Gastrocnemius medialis (tissue), 4 donors: ENCODE results near the gene PAQR8. TPM values are rescaled to one million over a fixed set of nuclear protein-coding genes. Genes with fewer than 3 reads are reported as not detected.
A peak's percentile ranks its signal among the peaks of the same experiment; 100 is the strongest.

Experiments
- ATAC-seq, 2 donors: fragments of 150-250 bp; one replicate each; pipeline ENCODE4 v1.9.1; 2016
- DNase-seq, 2 donors: peaks; one replicate each; pipeline ENCODE4 v3.0.0-alpha.2; 2019
- H3K27ac ChIP-seq, 4 donors: fragments of 200-600 bp; sonication (generic); 1 replicate in 1 of 4; 2 replicates in 3 of 4; pipeline ENCODE4 v1.5.1; 2016 to 2018; ENCODE audit warnings: mild to moderate bottlenecking in 2 of 4, moderate library complexity in 1 of 4
- H3K27me3 ChIP-seq, 3 donors: fragments of 200-600 bp; sonication (generic) in 2 of 3; 1 replicate in 1 of 3; 2 replicates in 2 of 3; pipeline versions ENCODE4 v1.5.1 to v1.6.0; 2016 to 2019; ENCODE audit warnings: mild to moderate bottlenecking in 1 of 3, moderate library complexity in 1 of 3
- H3K36me3 ChIP-seq, 2 donors: fragments of 200-600 bp; sonication (generic) in 1 of 2; one replicate each; pipeline ENCODE4 v1.5.1; 2017 to 2018
- H3K4me1 ChIP-seq, 2 donors: fragments of 200-600 bp; sonication (generic) in 1 of 2; one replicate each; pipeline ENCODE4 v1.5.1; 2016 to 2017; ENCODE audit warnings: mild to moderate bottlenecking in 2 of 2
- H3K4me3 ChIP-seq, 4 donors: fragments of 200-600 bp; sonication (generic) in 3 of 4; 1 replicate in 1 of 4; 2 replicates in 3 of 4; pipeline ENCODE4 v1.5.1; 2016 to 2019; ENCODE audit warnings: mild to moderate bottlenecking in 2 of 4
- H3K9me3 ChIP-seq, 3 donors: fragments of 200-600 bp; sonication (generic) in 2 of 3; 1 replicate in 1 of 3; 2 replicates in 2 of 3; pipeline ENCODE4 v1.5.1; 2016 to 2019
- CTCF ChIP-seq, 5 experiments: fragments of 450-650 bp in 3 of 5; fragments of 200-600 bp in 2 of 5; sonication (generic) in 2 of 5; IDR thresholded peaks in 4 of 5; conservative IDR thresholded peaks in 1 of 5; 1 replicate in 4 of 5; 2 replicates in 1 of 5; pipeline ENCODE4 v1.5.1; 2016 to 2019; ENCODE audit warnings: antibody characterized with exemption in 5 of 5, mild to moderate bottlenecking in 3 of 5, moderate library complexity in 3 of 5
- POLR2A ChIP-seq, 2 donors: fragments of 450-650 bp; IDR thresholded peaks; one replicate each; pipeline ENCODE4 v1.6.1; 2017; ENCODE audit warnings: antibody characterized with exemption in 2 of 2, mild to moderate bottlenecking in 2 of 2, moderate library complexity in 2 of 2
- in situ Hi-C, 4 donors: fragments of 200-750 bp; cut with MboI; loops; one replicate each; pipeline versions ENCODE4 v1.15.0 to v1.8.0; 2017; ENCODE audit warnings: low sequenced_read_pairs in 4 of 4
- intact Hi-C: fragments of 100-400 bp; cut with DNase I; formaldehyde crosslinking; loops from one replicate; pipeline ENCODE4 v1.15.1; 2023; ENCODE audit warnings: low total_unique reads
- total RNA-seq, 4 donors: library from RNA; depleted of rRNA; stranded (reverse); fragments of >200 nt; gene quantifications; one replicate each; pipeline versions ENCODE4 v1.1.0 to v1.2.3, GENCODE V29; 2016

The PAQR8 gene
- total RNA-seq, result 1 to 10 TPM in 1 of 4 donors, under 1 TPM in 3; 0.39 to 1.1 (median 0.72) TPM

GRCh38 chr6:52361945-52362442 lies at the start of gene PAQR8:
PAQR8 (plus strand) TSS chr6:52362151; CDS start chr6:52403214, 41,063 bp downstream.
- Histone ChIP-seq H3K4me1 (no peaks in the 10 kb centered on the region), H3K36me3 (no peaks in the 10 kb centered on the region), H3K4me3 (peak within 1 kb of the TSS; percentile 51 to 79 (median 64)), H3K27ac (peak within 1 kb of the TSS; percentile 2 to 72 (median 60)), H3K27me3 (peaks cover 10 to 16% (median 16%) of the 10 kb centered on the region in 3 donors), H3K9me3 (no peaks in the 10 kb centered on the region)
- DNase-seq (peak; percentile 13 to 27), ATAC-seq (peak; percentile 52 to 68)
- in situ Hi-C loops, result no loop called here
- no peak for TF ChIP-seq CTCF (IDR thresholded peaks at IDR 0.05 in 4 of 5, conservative IDR thresholded peaks at IDR 0.05 in 1 of 5)
- TF ChIP-seq POLR2A (IDR thresholded peaks at IDR 0.05), result peak; percentile 35 to 53
- intact Hi-C loops, result loop anchor here (5.0 kb wide), 1 partner anchor 75 kb away; no protein-coding TSS in a partner anchor

GRCh38 chr6:52312461-52312860 lies 49.5 kb upstream of the PAQR8 start:
- Histone ChIP-seq H3K4me1 (no peaks in the 10 kb centered on the region), H3K9me3 (no peaks in the 10 kb centered on the region), H3K36me3 (no peaks in the 10 kb centered on the region), H3K27ac (no peak overlapping the region), H3K4me3 (no peak overlapping the region), H3K27me3 (no peaks in the 10 kb centered on the region)
- TF ChIP-seq POLR2A (IDR thresholded peaks at IDR 0.05) (no peak), CTCF (IDR thresholded peaks at IDR 0.05 in 4 of 5, conservative IDR thresholded peaks at IDR 0.05 in 1 of 5) (no peak)
- ATAC-seq (no peak), DNase-seq (no peak)
- intact Hi-C loops (no loop called here), in situ Hi-C loops (no loop called here)

GRCh38 chr6:52314752-52315151 lies 47.2 kb upstream of the PAQR8 start:
- in situ Hi-C loops, result no loop called here
- TF ChIP-seq CTCF (IDR thresholded peaks at IDR 0.05 in 4 of 5, conservative IDR thresholded peaks at IDR 0.05 in 1 of 5), result no peak
- TF ChIP-seq POLR2A (IDR thresholded peaks at IDR 0.05), result no peak
- no peaks in the 10 kb centered on the region for H3K36me3 ChIP-seq
- intact Hi-C loops, result no loop called here
- no peaks in the 10 kb centered on the region for H3K9me3 ChIP-seq
- no peak for DNase-seq
- H3K27me3 ChIP-seq, result no peaks in the 10 kb centered on the region
- no peak overlapping the region for H3K27ac ChIP-seq
- no peak for ATAC-seq
- no peak overlapping the region for H3K4me3 ChIP-seq
- H3K4me1 ChIP-seq, result no peaks in the 10 kb centered on the region

- no peak overlapping the region for H3K4me3 ChIP-seq
- intact Hi-C loops (no loop called here), in situ Hi-C loops (no loop called here)
- H3K4me1 ChIP-seq, result no peaks in the 10 kb centered on the region
- no peak for DNase-seq
- no peaks in the 10 kb centered on the region for H3K27me3 ChIP-seq
- ATAC-seq, result no peak
- TF ChIP-seq CTCF (IDR thresholded peaks at IDR 0.05 in 4 of 5, conservative IDR thresholded peaks at IDR 0.05 in 1 of 5), result no peak
- TF ChIP-seq POLR2A (IDR thresholded peaks at IDR 0.05), result no peak
- H3K9me3 ChIP-seq, result no peaks in the 10 kb centered on the region
- H3K27ac ChIP-seq, result no peak overlapping the region
- H3K36me3 ChIP-seq, result no peaks in the 10 kb centered on the region
Measured at GRCh38 chr6:52317211-52317610, 44.7 kb upstream of the PAQR8 start.
